SK-N-SH treated with all-trans-retinoic acid at 6 μM for 48 hours (cell line): Measurements from ENCODE around the gene SOX5.

Experiments used
- ATAC-seq: fragments of 200-7000 bp; cut with Tn5 transposase; 3 replicates; pipeline ENCODE4 v1.9.1; 2020; ENCODE audit warnings: mild to moderate bottlenecking, moderate library complexity
- ARNTL ChIP-seq: fragments of 450-650 bp; formaldehyde crosslinking; IDR thresholded peaks from 2 replicates; pipeline ENCODE4 v1.5.0; 2020; ENCODE audit warnings: low read depth, mild to moderate bottlenecking, moderate library complexity, borderline replicate concordance
- BACH2 ChIP-seq: fragments of 250-450 bp; sonication (Bioruptor Pico); IDR thresholded peaks from 2 replicates; pipeline ENCODE4 v1.9.0; 2021; ENCODE audit warnings: mild to moderate bottlenecking, borderline replicate concordance
- CREB5 ChIP-seq: fragments of 250-450 bp; sonication (Bioruptor Pico); IDR thresholded peaks from 2 replicates; pipeline ENCODE4 v1.5.1; 2020; ENCODE audit warnings: low read depth, mild to moderate bottlenecking, moderate library complexity
- CSDC2 ChIP-seq: fragments of 250-450 bp; sonication (Bioruptor Pico); IDR thresholded peaks from 2 replicates; pipeline ENCODE4 v1.5.0; 2020; ENCODE audit warnings: mild to moderate bottlenecking, moderate library complexity
- CSRNP3 ChIP-seq: fragments of 250-450 bp; sonication (Bioruptor Pico); IDR thresholded peaks from 2 replicates; pipeline ENCODE4 v1.5.1; 2021; ENCODE audit warnings: mild to moderate bottlenecking, moderate library complexity
- ESRRG ChIP-seq: fragments of 250-450 bp; sonication (Bioruptor Pico); IDR thresholded peaks from 2 replicates; pipeline ENCODE4 v1.6.1; 2021; ENCODE audit warnings: mild to moderate bottlenecking
- GLIS3 ChIP-seq: fragments of 250-450 bp; sonication (Bioruptor Pico); IDR thresholded peaks from 2 replicates; pipeline ENCODE4 v1.5.0; 2020; ENCODE audit warnings: mild to moderate bottlenecking, moderate library complexity
- ISL1 ChIP-seq: fragments of 250-450 bp; sonication (Bioruptor Pico); IDR thresholded peaks from 2 replicates; pipeline ENCODE4 v2.1.2; 2022; ENCODE audit warnings: mild to moderate bottlenecking, moderate library complexity
- OSR1 ChIP-seq: fragments of 250-450 bp; sonication (Bioruptor Pico); IDR thresholded peaks from 2 replicates; pipeline ENCODE4 v1.8.0; 2022; ENCODE audit warnings: moderate library complexity, mild to moderate bottlenecking, inconsistent platforms
- POU6F1 ChIP-seq: fragments of 250-450 bp; sonication (Bioruptor Pico); IDR thresholded peaks from 2 replicates; pipeline ENCODE4 v1.8.0; 2021; ENCODE audit warnings: low read depth, mild to moderate bottlenecking, moderate library complexity, borderline replicate concordance
- PPARA ChIP-seq: fragments of 250-450 bp; sonication (Bioruptor Pico); IDR thresholded peaks from 2 replicates; pipeline ENCODE4 v1.5.0; 2020; ENCODE audit warnings: mild to moderate bottlenecking, borderline replicate concordance
- SNAI2 ChIP-seq: fragments of 250-450 bp; sonication (Bioruptor Pico); IDR thresholded peaks from 2 replicates; pipeline ENCODE4 v1.5.0; 2020; ENCODE audit warnings: mild to moderate bottlenecking, moderate library complexity
- TCF4 ChIP-seq: fragments of 250-450 bp; sonication (Bioruptor Pico); IDR thresholded peaks from 2 replicates; pipeline ENCODE4 v1.8.0; 2021; ENCODE audit warnings: mild to moderate bottlenecking, moderate library complexity, borderline replicate concordance
- TOX ChIP-seq: fragments of 250-450 bp; sonication (Bioruptor Pico); IDR thresholded peaks from 2 replicates; pipeline ENCODE4 v1.8.0; 2021; ENCODE audit warnings: mild to moderate bottlenecking, moderate library complexity, borderline replicate concordance
- TSHZ2 ChIP-seq: fragments of 250-450 bp; sonication (Bioruptor Pico); IDR thresholded peaks from 2 replicates; pipeline ENCODE4 v1.5.0; 2020; ENCODE audit warnings: mild to moderate bottlenecking, moderate library complexity
- ZC3H10 ChIP-seq: fragments of 250-450 bp; sonication (Bioruptor Pico); IDR thresholded peaks from 2 replicates; pipeline ENCODE4 v1.5.1; 2021; ENCODE audit warnings: mild to moderate bottlenecking, moderate library complexity
- ZFP3 ChIP-seq: fragments of 250-450 bp; sonication (Bioruptor Pico); IDR thresholded peaks from 2 replicates; pipeline ENCODE4 v1.5.0; 2020; ENCODE audit warnings: mild to moderate bottlenecking, moderate library complexity
- ZFP30 ChIP-seq: fragments of 450-650 bp; formaldehyde crosslinking; IDR thresholded peaks from 2 replicates; pipeline ENCODE4 v1.5.0; 2022; ENCODE audit warnings: mild to moderate bottlenecking, moderate library complexity
- ZNF565 ChIP-seq: fragments of 450-650 bp; formaldehyde crosslinking; conservative IDR thresholded peaks from 2 replicates; pipeline ENCODE4 v1.5.0; 2020; ENCODE audit warnings: low read depth, mild to moderate bottlenecking, moderate library complexity

The SOX5 gene

GRCh38 chr12:23891115-23891514 lies 58.4 kb downstream of the SOX5 start (continued):
- no peak for TF ChIP-seq CREB5 (CRISPR knock-in tag)
- TF ChIP-seq ZFP30 (CRISPR knock-in tag) = no peak
- TF ChIP-seq ZC3H10 (CRISPR knock-in tag) = no peak
- no peak for TF ChIP-seq BACH2 (CRISPR knock-in tag)
- no peak for TF ChIP-seq ISL1 (CRISPR knock-in tag)
- TF ChIP-seq CSDC2 (CRISPR knock-in tag) = no peak

GRCh38 chr12:23889069-23889440 lies 60.4 kb downstream of the SOX5 start:
- TF ChIP-seq PPARA (CRISPR knock-in tag) (no peak), TOX (CRISPR knock-in tag) (no peak), POU6F1 (CRISPR knock-in tag) (no peak), ZC3H10 (CRISPR knock-in tag) (no peak), ZNF565 (no peak), TCF4 (no peak), TSHZ2 (CRISPR knock-in tag) (no peak), CSRNP3 (CRISPR knock-in tag) (no peak), CSDC2 (CRISPR knock-in tag) (no peak), ZFP30 (CRISPR knock-in tag) (no peak), ZFP3 (no peak), ESRRG (CRISPR knock-in tag) (no peak), ARNTL (no peak), SNAI2 (CRISPR knock-in tag) (no peak), OSR1 (CRISPR knock-in tag) (no peak), BACH2 (CRISPR knock-in tag) (no peak)
- no peak for ATAC-seq

- ATAC-seq = no peak
- TF ChIP-seq TCF4 = peak; percentile 77
- TF ChIP-seq CSDC2 (CRISPR knock-in tag) = no peak
Observed at GRCh38 chr12:23888396-23889068, 60.9 kb downstream of the SOX5 start.

- ATAC-seq = no peak
- no peak for TF ChIP-seq ZFP3
- TF ChIP-seq ESRRG (CRISPR knock-in tag) = no peak
Observed at GRCh38 chr12:23887055-23887835, 62.2 kb downstream of the SOX5 start.

- no peak for ATAC-seq
- TF ChIP-seq TSHZ2 (CRISPR knock-in tag) (no peak), GLIS3 (CRISPR knock-in tag) (no peak), ISL1 (CRISPR knock-in tag) (no peak), SNAI2 (CRISPR knock-in tag) (no peak), BACH2 (CRISPR knock-in tag) (no peak), ARNTL (no peak), CREB5 (CRISPR knock-in tag) (no peak), PPARA (CRISPR knock-in tag) (no peak), CSRNP3 (CRISPR knock-in tag) (no peak)
Observed at GRCh38 chr12:23885394-23885793, 64.1 kb downstream of the SOX5 start.
